Pancreas (tissue), 10 donors: ENCODE data around the gene GOLGA5. TPM values are rescaled to one million over a fixed set of nuclear protein-coding genes. Genes with fewer than 3 reads are reported as not detected.
A peak's percentile ranks its signal among the peaks of the same experiment; 100 is the strongest.

Source experiments
- ATAC-seq, 4 donors: fragments of 200-7000 bp; cut with Tn5 transposase; one replicate each; pipeline versions ENCODE4 v1.8.0 to v1.9.1; 2020; ENCODE audit warnings: mild to moderate bottlenecking in 4 of 4, moderate library complexity in 4 of 4
- DNase-seq, 6 donors: peaks; one replicate each; pipeline ENCODE4 v3.0.0-alpha.2; 2020
- FAIRE-seq: peaks from 2 replicates; lab custom pipeline; 2012; peaks lifted over from hg19 to GRCh38; lab: Jason Lieb, UNC
- H3K27ac ChIP-seq, 4 donors: fragments of 200-600 bp; sonication (generic); 1 replicate in 3 of 4; 2 replicates in 1 of 4; pipeline versions ENCODE4 v1.5.0 to v1.8.0; 2020
- H3K27me3 ChIP-seq, 4 donors: fragments of 200-600 bp; one replicate each; pipeline ENCODE4 v1.8.0; 2021
- H3K36me3 ChIP-seq, 3 donors: fragments of 200-600 bp; sonication (generic) in 1 of 3; one replicate each; pipeline versions ENCODE4 v1.5.0 to v1.8.0; 2020 to 2021
- H3K4me1 ChIP-seq, 3 donors: fragments of 200-600 bp; one replicate each; pipeline ENCODE4 v1.8.0; 2021
- H3K4me3 ChIP-seq, 4 donors: fragments of 200-600 bp; sonication (generic) in 2 of 4; one replicate each; pipeline versions ENCODE4 v1.5.0 to v1.8.0; 2020 to 2021
- H3K9me3 ChIP-seq, 4 donors: fragments of 200-600 bp; one replicate each; pipeline ENCODE4 v1.8.0; 2021
- WGBS, 2 donors: extraction: QIAGEN DNeasy Blood & Tissue Kit; methylation state at CpG; one replicate each; pipeline ENCODE4 v1.1.7; 2013; 5-methylcytosine and 5-hydroxymethylcytosine counted together
- intact Hi-C, 3 donors: fragments of 100-400 bp; cut with DNase I; formaldehyde crosslinking; loops; one replicate each; pipeline versions ENCODE4 v1.11.1 to v1.14.2; 2022
- polyA plus RNA-seq, 2 donors: library from polyadenylated mRNA; stranded (reverse); fragments of 200-250 nt; gene quantifications; one replicate each; pipeline ENCODE4 v1.2.3, GENCODE V29; 2013
- total RNA-seq, 6 donors: library from RNA; stranded (reverse); fragmentation: NEBNext Ultra II Directional in 4 of 6; extraction: Animal tissue kit (Norgen Biotek cat#: 25700) in 4 of 6; gene quantifications; one replicate each; pipeline versions ENCODE4 v1.2.1 to v1.2.4, GENCODE V29; 2021 to 2023
- TF ChIP-seq, protein P1 (sequence below), 4 donors: fragments of 200-600 bp; sonication (generic) in 3 of 4; IDR thresholded peaks; one replicate each; pipeline versions ENCODE4 v1.5.0 to v1.8.0; 2021; ENCODE audit warnings: antibody characterized with exemption in 4 of 4
- donor health status: healthy with polysubstance abuse.
- donor health status: DM: no; HTN: no; CAD: no; lungs with moderate emphysema.
- donor health status: DM: no; HTN: no; CAD: no.
- donor health status: control.
- donor health status: control.
- donor health status: Bipolar disorder and iron deficiency.
- donor health status: DM: yes; HTN: yes; CAD: no.
- donor health status: DM: no; HTN: no; CAD: no.
- donor health status: DM: no; HTN: no; CAD: no.
- donor health status: DM: yes; HTN: yes; CAD: no.

The GOLGA5 gene
- total and polyA plus RNA-seq, 8 donors = 12.8 to 22.6 (median 18.6) TPM

DNA sequence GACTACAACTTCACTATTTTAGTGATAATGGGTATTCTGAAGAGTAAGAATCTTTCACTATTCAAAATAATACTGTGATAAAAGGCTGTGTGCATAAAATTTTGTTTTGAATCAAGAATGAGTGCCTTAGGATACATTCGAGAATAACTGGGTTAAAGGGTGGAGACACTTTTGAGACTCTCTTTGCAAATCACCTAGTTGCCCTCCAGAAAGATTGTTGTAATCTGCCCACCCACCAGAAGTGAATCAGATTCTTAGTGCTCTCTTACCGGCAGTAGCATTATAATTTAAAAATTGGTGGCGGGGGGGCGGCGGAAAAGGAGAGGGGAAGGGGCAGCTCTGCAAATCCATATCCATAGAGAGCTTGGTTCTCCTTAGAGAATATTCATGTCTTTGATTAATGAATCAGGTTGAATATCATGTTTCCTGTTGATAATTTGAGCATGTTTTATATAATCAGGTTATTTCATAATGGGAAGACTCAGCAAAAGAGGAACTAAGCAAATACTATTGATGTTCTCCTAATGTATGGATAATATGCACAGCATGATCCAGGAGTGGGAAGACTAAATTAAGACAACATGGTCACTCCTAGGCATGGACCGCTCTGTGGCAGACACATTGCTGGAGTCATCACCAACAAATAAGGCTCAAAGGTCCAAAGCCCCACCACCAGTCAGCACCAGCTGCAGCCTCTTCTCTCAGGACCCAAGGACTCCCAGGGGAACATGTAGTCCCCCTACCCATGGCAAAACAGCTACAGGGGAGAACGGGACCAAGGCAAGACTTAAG is 66.1 kb downstream of the GOLGA5 start:
- intact Hi-C loops = no loop called here
- H3K36me3 ChIP-seq = no peaks in the 10 kb centered on the region
- no peaks in the 10 kb centered on the region for H3K4me1 ChIP-seq
- H3K9me3 ChIP-seq = no peaks in the 10 kb centered on the region
- H3K27me3 ChIP-seq = no peaks in the 10 kb centered on the region
- no peak overlapping the region for H3K4me3 ChIP-seq
- FAIRE-seq = no peak
- H3K27ac ChIP-seq = no peak overlapping the region
- 88 to 94% methylated on average over 7 of the region's 7 CpGs for WGBS, 2 donors
- no peak for DNase-seq
- no peak for ATAC-seq
- TF ChIP-seq, protein P1, sequence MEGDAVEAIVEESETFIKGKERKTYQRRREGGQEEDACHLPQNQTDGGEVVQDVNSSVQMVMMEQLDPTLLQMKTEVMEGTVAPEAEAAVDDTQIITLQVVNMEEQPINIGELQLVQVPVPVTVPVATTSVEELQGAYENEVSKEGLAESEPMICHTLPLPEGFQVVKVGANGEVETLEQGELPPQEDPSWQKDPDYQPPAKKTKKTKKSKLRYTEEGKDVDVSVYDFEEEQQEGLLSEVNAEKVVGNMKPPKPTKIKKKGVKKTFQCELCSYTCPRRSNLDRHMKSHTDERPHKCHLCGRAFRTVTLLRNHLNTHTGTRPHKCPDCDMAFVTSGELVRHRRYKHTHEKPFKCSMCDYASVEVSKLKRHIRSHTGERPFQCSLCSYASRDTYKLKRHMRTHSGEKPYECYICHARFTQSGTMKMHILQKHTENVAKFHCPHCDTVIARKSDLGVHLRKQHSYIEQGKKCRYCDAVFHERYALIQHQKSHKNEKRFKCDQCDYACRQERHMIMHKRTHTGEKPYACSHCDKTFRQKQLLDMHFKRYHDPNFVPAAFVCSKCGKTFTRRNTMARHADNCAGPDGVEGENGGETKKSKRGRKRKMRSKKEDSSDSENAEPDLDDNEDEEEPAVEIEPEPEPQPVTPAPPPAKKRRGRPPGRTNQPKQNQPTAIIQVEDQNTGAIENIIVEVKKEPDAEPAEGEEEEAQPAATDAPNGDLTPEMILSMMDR (IDR thresholded peaks at IDR 0.05) = no peak

DNA sequence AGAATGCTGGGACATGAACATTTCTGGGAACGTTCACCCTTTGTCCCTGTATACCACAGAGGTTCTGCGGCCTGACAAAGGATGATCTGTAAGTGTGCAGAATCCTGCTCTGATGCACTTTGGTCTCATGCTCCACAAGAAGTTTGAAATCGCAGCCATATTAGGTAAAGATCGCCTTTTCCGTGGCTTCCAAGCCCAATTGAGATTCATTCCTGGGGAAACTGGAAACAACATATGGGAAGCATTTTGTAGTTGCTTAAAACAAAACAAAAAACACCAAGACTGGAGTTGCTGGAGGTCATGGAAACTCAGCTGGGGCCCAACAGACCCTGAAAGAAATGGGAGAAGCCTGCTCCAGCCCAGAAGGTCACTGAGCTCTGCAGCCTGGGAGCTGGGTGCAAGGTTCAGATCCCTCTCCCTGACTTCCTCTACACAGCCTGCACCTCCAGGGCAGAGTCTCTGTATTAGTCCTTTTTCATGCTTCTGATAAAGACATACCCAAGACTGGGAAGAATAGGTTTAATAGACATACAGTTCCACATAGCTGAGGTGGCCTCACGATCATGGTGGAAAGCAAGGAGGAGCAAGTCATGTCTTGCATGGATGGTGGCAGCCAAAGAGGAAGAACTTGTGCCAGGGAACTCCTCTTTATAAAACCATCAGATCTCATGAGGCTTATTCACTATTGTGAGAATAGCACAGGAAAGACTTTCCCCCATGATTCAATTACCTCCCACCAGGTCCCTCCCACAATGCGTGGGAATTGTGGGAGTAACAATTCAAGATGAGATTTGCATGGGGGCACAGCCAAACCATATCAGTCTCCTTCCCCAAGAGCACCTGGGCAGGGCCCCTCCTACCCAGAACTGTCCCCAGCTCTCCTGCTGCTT is 68.0 kb downstream of the GOLGA5 start:
- WGBS, 2 donors = 89 to 95% methylated on average over 7 of the region's 7 CpGs
- DNase-seq (no peak), FAIRE-seq (no peak), ATAC-seq (no peak)
- Histone ChIP-seq H3K36me3 (no peaks in the 10 kb centered on the region), H3K9me3 (no peaks in the 10 kb centered on the region), H3K4me1 (no peaks in the 10 kb centered on the region), H3K27ac (no peak overlapping the region), H3K27me3 (no peaks in the 10 kb centered on the region), H3K4me3 (no peak overlapping the region)
- TF ChIP-seq, protein P1 (IDR thresholded peaks at IDR 0.05) = no peak
- intact Hi-C loops = no loop called here

DNA sequence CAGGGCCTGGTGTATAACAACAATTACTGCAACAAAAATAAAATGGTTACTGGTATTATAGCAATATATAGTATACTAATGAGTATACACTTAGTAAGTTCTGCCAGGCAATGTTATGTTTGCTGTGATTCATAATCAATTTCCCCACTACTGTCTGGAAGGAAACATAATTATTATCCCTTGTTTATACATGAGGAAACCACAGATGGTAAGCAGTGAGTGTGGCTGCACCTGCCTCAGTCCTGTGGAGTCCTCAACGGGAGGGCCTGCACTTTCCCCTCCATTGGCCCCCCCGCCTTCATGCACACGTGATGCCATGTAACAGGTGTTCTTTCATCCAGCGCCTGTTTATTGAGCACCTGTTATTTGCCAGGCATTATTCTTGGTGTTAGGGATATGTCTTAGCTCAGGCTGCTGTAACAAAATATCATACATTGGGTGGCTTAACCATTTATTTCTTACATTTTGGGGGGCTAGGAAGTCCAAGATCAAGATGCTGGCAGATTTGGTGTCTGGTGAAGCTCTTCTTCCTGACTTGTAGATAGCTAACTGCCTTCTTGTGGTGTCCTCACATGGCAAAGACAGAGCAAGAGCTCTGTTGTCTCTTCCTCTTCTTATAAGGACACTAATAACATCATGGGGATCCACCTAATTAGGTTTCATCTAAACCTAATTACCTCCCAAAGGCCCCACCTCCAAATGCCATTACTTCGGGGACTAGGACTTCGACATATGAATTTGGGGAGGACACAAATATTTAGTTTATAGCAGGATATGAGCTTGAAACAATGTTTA is 69.4 kb downstream of the GOLGA5 start:
- TF ChIP-seq, protein P1 (IDR thresholded peaks at IDR 0.05) = no peak
- ATAC-seq (peak; percentile 21 to 51 (median 42)), DNase-seq (no peak), FAIRE-seq (no peak)
- no peaks in the 10 kb centered on the region for H3K9me3 ChIP-seq
- H3K36me3 ChIP-seq = no peaks in the 10 kb centered on the region
- H3K27ac ChIP-seq = no peak overlapping the region
- H3K27me3 ChIP-seq = no peaks in the 10 kb centered on the region
- intact Hi-C loops = no loop called here
- 56 to 57% methylated on average over 6 of the region's 6 CpGs for WGBS, 2 donors
- H3K4me1 ChIP-seq = no peaks in the 10 kb centered on the region
- H3K4me3 ChIP-seq = no peak overlapping the region

DNA sequence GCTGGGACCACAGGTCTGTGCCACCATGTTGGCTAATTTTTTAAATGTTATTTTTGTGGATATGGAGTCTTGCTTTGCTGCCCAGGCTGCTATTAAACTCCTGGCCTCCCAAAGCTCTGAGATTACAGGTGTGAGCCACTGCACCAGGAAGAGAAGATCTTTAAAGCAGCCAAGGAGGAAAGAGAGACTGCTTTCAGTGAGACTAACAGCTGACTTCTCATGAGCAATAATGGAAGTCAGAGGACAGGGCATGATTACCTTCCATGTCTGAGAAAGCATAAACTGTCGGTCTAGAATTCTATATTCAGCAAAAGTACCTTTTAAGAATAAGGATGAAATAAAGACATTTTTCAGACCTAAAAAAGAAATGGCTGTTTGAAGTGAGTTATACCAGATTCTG is 71.6 kb downstream of the GOLGA5 start:
- H3K4me3 ChIP-seq = no peak overlapping the region
- ATAC-seq (no peak), DNase-seq (no peak), FAIRE-seq (no peak)
- H3K4me1 ChIP-seq = no peaks in the 10 kb centered on the region
- no peak overlapping the region for H3K27ac ChIP-seq
- intact Hi-C loops = no loop called here
- 84 to 100% methylated on average over 1 of the region's 1 CpG for WGBS, 2 donors
- H3K36me3 ChIP-seq = no peaks in the 10 kb centered on the region
- H3K9me3 ChIP-seq = no peaks in the 10 kb centered on the region
- TF ChIP-seq, protein P1 (IDR thresholded peaks at IDR 0.05) = no peak
- H3K27me3 ChIP-seq = no peaks in the 10 kb centered on the region
